Measurements from ENCODE around the gene ME3.
A peak's percentile ranks its signal among the peaks of the same experiment; 100 is the strongest.
"Not testable (repeated sequence)": the region's sequence is repeated elsewhere in the genome, so short reads cannot be mapped to it uniquely, and the experiment has no call there.

Gene ME3

DNA sequence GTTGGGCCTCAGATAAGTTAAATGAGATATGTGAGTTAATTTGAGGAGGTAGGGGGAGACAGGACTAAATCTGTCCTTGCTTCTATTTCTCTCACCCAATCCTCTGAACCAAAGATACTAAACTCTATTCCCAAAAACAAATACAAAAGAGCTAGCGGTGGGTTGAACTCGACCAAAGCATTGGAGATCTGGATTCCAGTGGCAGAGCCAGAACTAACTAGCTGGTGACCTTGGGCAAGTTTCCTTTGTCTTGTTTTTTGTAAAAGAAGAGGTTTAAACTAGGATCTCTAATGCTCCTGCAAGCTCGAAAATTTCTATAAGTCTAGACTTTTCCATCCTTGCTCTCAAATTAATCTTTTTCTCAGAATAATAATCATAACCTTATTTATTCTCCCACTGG lies 1.5 kb downstream of the ME3 start:
- in situ Hi-C loops (cut with HindIII; ENCODE audit: low pct_unique_long_range_greater_than_20kb, low sequenced_read_pairs), result no loop called here
- DNase-seq (ENCODE audit: low read depth in 1 of 2, low spot score in 1 of 2), result no peak
- no peak for TF ChIP-seq JUND (IDR thresholded peaks at IDR 0.05; ENCODE audit: low read depth)

DNA sequence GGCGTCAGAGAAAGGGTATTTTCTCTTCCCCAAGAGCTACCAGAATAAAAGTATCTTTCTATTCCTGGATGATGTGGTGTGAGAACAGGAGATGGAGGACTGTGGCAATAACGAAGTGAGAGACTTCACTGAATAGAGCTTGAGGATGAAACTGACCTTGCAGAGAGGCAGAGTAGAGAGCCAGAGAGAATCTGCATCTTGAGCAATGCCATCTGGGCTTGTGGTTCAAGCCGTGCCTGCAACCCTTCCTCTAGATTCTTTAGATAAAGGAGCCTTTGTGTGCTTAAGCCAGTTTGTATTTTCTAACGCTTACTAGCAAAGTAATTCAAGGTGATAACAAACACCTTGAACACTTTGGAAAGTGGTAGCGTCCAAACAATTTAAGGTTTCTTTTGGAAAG lies 2.2 kb downstream of the ME3 start:
- in situ Hi-C loops (cut with HindIII; ENCODE audit: low pct_unique_long_range_greater_than_20kb, low sequenced_read_pairs), result no loop called here
- DNase-seq (ENCODE audit: low read depth in 1 of 2, low spot score in 1 of 2), result peak in 1 of 2 experiments; percentile 18
- no peak for TF ChIP-seq JUND (IDR thresholded peaks at IDR 0.05; ENCODE audit: low read depth)

DNA sequence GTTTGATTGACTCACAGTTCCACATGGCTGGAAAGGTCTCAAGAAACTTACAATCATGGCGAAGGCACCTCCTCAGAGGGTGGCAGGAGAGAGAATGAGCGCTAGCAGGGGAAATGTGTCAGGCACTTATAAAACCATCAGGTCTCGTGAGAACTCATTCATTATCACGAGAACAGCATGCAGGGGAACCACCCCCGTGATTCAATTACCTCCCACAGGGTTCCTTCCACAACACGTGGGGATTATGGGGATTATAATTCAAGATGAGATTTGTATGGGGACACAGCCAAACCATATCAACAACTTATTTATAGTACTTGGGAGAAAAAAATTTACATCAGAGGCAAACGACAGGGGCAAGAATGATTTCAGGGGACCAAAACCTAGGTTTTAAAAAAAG lies 3.0 kb downstream of the ME3 start:
- DNase-seq (ENCODE audit: low read depth in 1 of 2, low spot score in 1 of 2), result no peak

GRCh38 chr11:86668929-86669328 lies 3.5 kb downstream of the ME3 start:
- TF ChIP-seq JUND (IDR thresholded peaks at IDR 0.05; ENCODE audit: low read depth), result no peak
- in situ Hi-C loops (cut with HindIII; ENCODE audit: low pct_unique_long_range_greater_than_20kb, low sequenced_read_pairs), result no loop called here
- DNase-seq (ENCODE audit: low read depth in 1 of 2, low spot score in 1 of 2), result peak in 1 of 2 experiments; percentile 37

More for the DNA sequence above, 3.0 kb downstream of the ME3 start:
- no peak for TF ChIP-seq JUND (IDR thresholded peaks at IDR 0.05; ENCODE audit: low read depth)
- in situ Hi-C loops (cut with HindIII; ENCODE audit: low pct_unique_long_range_greater_than_20kb, low sequenced_read_pairs), result no loop called here

DNA sequence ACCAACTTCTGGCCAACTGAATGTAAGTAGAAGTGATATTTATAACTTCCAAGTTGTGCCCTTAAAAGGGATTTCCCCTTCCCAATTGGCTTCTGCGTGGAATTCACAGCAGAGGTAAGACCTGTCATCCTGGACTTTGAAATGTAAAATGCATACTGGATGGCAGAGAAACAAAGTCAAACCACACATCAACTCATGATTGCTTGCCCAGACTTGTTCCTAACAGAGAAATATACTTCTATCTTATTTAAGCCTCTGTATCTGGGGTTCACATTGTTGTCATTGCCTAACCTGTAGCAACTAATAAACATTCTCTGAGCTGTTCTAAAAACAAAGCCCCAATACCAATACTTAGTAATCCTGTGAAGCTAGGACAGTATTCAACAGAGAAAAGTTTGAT lies 6.2 kb downstream of the ME3 start:
- in situ Hi-C loops (cut with HindIII; ENCODE audit: low pct_unique_long_range_greater_than_20kb, low sequenced_read_pairs), result no loop called here

GRCh38 chr11:86664930-86665329 lies 7.5 kb downstream of the ME3 start:
- TF ChIP-seq JUND (IDR thresholded peaks at IDR 0.05; ENCODE audit: low read depth), result no peak
- in situ Hi-C loops (cut with HindIII; ENCODE audit: low pct_unique_long_range_greater_than_20kb, low sequenced_read_pairs), result no loop called here
- no peak for DNase-seq (ENCODE audit: low read depth in 1 of 2, low spot score in 1 of 2)

More for the DNA sequence above, 6.2 kb downstream of the ME3 start:
- DNase-seq (ENCODE audit: low read depth in 1 of 2, low spot score in 1 of 2), result no peak
- no peak for TF ChIP-seq JUND (IDR thresholded peaks at IDR 0.05; ENCODE audit: low read depth)

GRCh38 chr11:86663761-86664160 lies 8.7 kb downstream of the ME3 start:
- in situ Hi-C loops (cut with HindIII; ENCODE audit: low pct_unique_long_range_greater_than_20kb, low sequenced_read_pairs), result no loop called here
- no peak for TF ChIP-seq JUND (IDR thresholded peaks at IDR 0.05; ENCODE audit: low read depth)
- DNase-seq (ENCODE audit: low read depth in 1 of 2, low spot score in 1 of 2), result no peak

DNA sequence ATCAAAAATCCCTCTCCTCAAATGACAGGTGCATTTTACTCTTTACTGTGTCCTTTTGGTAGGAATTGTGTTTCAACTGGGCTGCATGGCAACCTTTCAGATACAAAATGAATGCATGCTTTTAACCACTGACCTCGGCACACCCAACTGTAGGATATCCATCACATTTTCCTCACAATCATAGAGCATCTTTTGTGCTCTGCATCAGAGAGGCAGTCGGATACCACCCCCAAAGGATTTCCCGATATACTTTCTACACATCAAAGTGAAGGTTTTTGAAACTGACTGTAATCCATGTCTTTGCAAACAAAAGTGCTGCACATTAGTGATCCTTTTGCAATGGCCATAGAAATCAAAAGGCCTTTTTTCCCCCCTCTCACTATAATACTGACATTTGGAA lies 9.1 kb downstream of the ME3 start:
- no peak for DNase-seq (ENCODE audit: low read depth in 1 of 2, low spot score in 1 of 2)
- in situ Hi-C loops (cut with HindIII; ENCODE audit: low pct_unique_long_range_greater_than_20kb, low sequenced_read_pairs), result no loop called here
- TF ChIP-seq JUND (IDR thresholded peaks at IDR 0.05; ENCODE audit: low read depth), result no peak

DNA sequence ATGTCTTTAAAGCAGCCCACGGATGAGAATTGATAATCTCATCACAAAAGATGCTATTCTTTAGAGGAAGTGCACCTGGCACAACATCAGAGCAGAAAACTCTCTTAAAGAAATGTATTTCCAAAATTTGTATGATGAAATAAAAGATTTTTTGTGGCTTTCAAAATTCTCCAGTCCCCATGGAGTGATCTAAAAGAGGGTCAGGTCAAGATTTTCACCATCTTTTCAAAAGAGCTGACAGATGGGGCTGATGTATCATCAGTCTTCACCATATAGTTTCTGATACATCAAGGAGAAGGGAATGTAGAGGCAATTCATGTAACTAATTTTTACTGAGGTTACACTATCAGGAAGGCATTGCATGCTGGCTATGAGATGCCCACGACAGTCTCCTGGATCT lies 11.7 kb downstream of the ME3 start:
- no peak for DNase-seq (ENCODE audit: low read depth in 1 of 2, low spot score in 1 of 2)
- TF ChIP-seq JUND (IDR thresholded peaks at IDR 0.05; ENCODE audit: low read depth), result no peak
- in situ Hi-C loops (cut with HindIII; ENCODE audit: low pct_unique_long_range_greater_than_20kb, low sequenced_read_pairs), result no loop called here

- TF ChIP-seq JUND (IDR thresholded peaks at IDR 0.05; ENCODE audit: low read depth), result no peak
- in situ Hi-C loops (cut with HindIII; ENCODE audit: low pct_unique_long_range_greater_than_20kb, low sequenced_read_pairs), result no loop called here
- DNase-seq (ENCODE audit: low read depth in 1 of 2, low spot score in 1 of 2), result no peak
Measured at GRCh38 chr11:86660088-86660487, 12.3 kb downstream of the ME3 start.

DNA sequence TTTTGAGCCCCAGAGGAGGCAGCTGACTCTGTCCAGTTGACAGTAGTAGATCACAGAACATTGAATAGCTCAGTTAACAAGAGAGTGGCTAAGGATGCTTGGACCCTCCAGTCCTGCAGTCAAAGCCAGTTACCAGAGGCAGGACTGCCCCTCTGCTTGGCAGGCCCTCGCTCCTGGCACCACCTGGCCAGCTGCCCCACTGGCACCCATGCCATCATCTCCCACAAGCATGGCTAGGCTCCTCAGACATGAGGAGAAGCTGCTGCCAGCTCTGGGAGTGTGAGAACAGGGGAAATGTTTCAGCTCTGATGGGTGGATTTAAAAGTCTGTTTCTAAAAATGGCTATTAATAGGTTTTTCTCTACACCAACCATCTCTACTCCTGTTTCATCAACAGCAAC lies 13.9 kb downstream of the ME3 start:
- in situ Hi-C loops (cut with HindIII; ENCODE audit: low pct_unique_long_range_greater_than_20kb, low sequenced_read_pairs), result no loop called here
- no peak for DNase-seq (ENCODE audit: low read depth in 1 of 2, low spot score in 1 of 2)
- no peak for TF ChIP-seq JUND (IDR thresholded peaks at IDR 0.05; ENCODE audit: low read depth)

DNA sequence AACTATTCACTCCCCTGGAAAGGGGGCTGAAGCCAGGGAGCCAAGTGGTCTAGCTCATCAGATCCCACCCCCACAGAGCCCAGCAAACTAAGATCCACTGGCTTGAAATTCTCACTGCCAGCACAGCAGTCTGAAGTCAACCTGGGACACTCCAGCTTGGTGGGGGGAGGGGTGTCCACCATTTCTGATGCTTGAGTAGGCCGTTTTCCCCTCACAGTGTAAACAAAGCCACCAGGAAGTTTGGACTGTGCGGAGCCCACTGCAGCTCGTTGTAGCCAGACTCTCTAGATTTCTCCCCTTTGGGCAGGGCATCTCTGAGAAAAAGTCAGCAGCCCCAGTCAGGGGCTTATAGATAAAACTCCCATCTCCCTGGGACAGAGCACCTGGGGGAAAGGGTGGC lies 27.2 kb downstream of the ME3 start:
- in situ Hi-C loops (cut with HindIII; ENCODE audit: low pct_unique_long_range_greater_than_20kb, low sequenced_read_pairs); DNase-seq (ENCODE audit: low read depth in 1 of 2, low spot score in 1 of 2): not testable (repeated sequence)

- no peak for TF ChIP-seq JUND (IDR thresholded peaks at IDR 0.05; ENCODE audit: low read depth)
- no peak for DNase-seq (ENCODE audit: low read depth in 1 of 2, low spot score in 1 of 2)
- in situ Hi-C loops (cut with HindIII; ENCODE audit: low pct_unique_long_range_greater_than_20kb, low sequenced_read_pairs), result no loop called here
Measured at GRCh38 chr11:86644291-86644690, 28.1 kb downstream of the ME3 start.

GRCh38 chr11:86641537-86642261 lies 30.7 kb downstream of the ME3 start:
- TF ChIP-seq JUND (IDR thresholded peaks at IDR 0.05; ENCODE audit: low read depth), result no peak
- in situ Hi-C loops (cut with HindIII; ENCODE audit: low pct_unique_long_range_greater_than_20kb, low sequenced_read_pairs), result no loop called here
- no peak for DNase-seq (ENCODE audit: low read depth in 1 of 2, low spot score in 1 of 2)

Measured in T47D (cell line).